HEK293 (cell line): ENCODE data around the gene NRP1.

Experiments
- RBAK ChIP-seq: fragments of 450-650 bp; formaldehyde crosslinking; IDR thresholded peaks from 2 replicates; pipeline ENCODE4 v1.5.1; 2016; ENCODE audit warnings: missing biosample characterization, missing genetic modification characterization
- SETDB1 ChIP-seq: IDR thresholded peaks from one replicate; pipeline ENCODE4 v1.6.1; 2017; ENCODE audit warnings: mild to moderate bottlenecking, low read length, moderate library complexity, mixed read lengths; ENCODE audit not compliant: insufficient read length
- ZBTB26 ChIP-seq: fragments of 450-650 bp; formaldehyde crosslinking; optimal IDR thresholded peaks from 2 replicates; pipeline ENCODE3; 2016; ENCODE audit warnings: missing biosample characterization, mild to moderate bottlenecking, missing genetic modification characterization
- ZNF280D ChIP-seq: fragments of 450-650 bp; formaldehyde crosslinking; IDR thresholded peaks from 2 replicates; pipeline ENCODE4 v1.5.1; 2016; ENCODE audit warnings: missing biosample characterization, missing genetic modification characterization
- ZNF501 ChIP-seq: fragments of 450-650 bp; formaldehyde crosslinking; IDR thresholded peaks from 2 replicates; pipeline ENCODE4 v1.5.1; 2016; ENCODE audit warnings: missing biosample characterization, missing genetic modification characterization
- ZNF792 ChIP-seq: fragments of 450-650 bp; formaldehyde crosslinking; IDR thresholded peaks from 2 replicates; pipeline ENCODE4 v1.5.1; 2016; ENCODE audit warnings: missing biosample characterization, missing genetic modification characterization

- TF ChIP-seq SETDB1 (no peak), ZNF792 (tag by site-specific recombination) (no peak), RBAK (tag by site-specific recombination) (no peak), ZNF501 (tag by site-specific recombination) (no peak), ZBTB26 (no peak), ZNF280D (tag by site-specific recombination) (no peak)
Measured at GRCh38 chr10:33382216-33382600, 47.7 kb upstream of the NRP1 start.
